Endodermal cell (in vitro differentiated cells): ENCODE measurements around the gene PAIP2. TPM values are rescaled to one million over a fixed set of nuclear protein-coding genes. Genes with fewer than 3 reads are reported as not detected.

Experiments used
- DNase-seq: peaks from one replicate; pipeline ENCODE4 v3.0.0-alpha.2; 2017
- H3K27ac ChIP-seq: 2 replicates; pipeline ENCODE4 v1.5.1; 2013; ENCODE audit warnings: mild to moderate bottlenecking, low read depth, low read length, moderate library complexity
- H3K27me3 ChIP-seq: 2 replicates; pipeline ENCODE4 v1.6.1; 2013; ENCODE audit warnings: mild to moderate bottlenecking, low read length, moderate library complexity; ENCODE audit not compliant: insufficient read depth, control insufficient read depth, poor library complexity, severe bottlenecking
- H3K36me3 ChIP-seq: 2 replicates; pipeline ENCODE4 v1.7.0; 2013; ENCODE audit warnings: mild to moderate bottlenecking, low read length, moderate library complexity; ENCODE audit not compliant: control insufficient read depth, insufficient read depth
- H3K4me1 ChIP-seq: one replicate; pipeline ENCODE4 v1.7.0; 2013; ENCODE audit warnings: low read length; ENCODE audit not compliant: control insufficient read depth, insufficient read depth
- H3K4me3 ChIP-seq: 2 replicates; pipeline ENCODE4 v1.5.1; 2013; ENCODE audit warnings: mild to moderate bottlenecking, low read length, moderate library complexity
- H3K9ac ChIP-seq: 2 replicates; pipeline ENCODE4 v1.6.1; 2013; ENCODE audit warnings: mild to moderate bottlenecking, low read length, moderate library complexity; ENCODE audit not compliant: poor library complexity, severe bottlenecking; ENCODE audit errors: extremely low read depth
- H3K9me3 ChIP-seq: 2 replicates; pipeline ENCODE4 v1.6.1; 2013; ENCODE audit warnings: mild to moderate bottlenecking, low read length, moderate library complexity; ENCODE audit not compliant: control insufficient read depth
- H3K27ac Mint-ChIP-seq: 2 replicates; pipeline ENCODE4 v1.8.0; 2020; ENCODE audit warnings: mixed read lengths
- H3K27me3 Mint-ChIP-seq: 2 replicates; pipeline ENCODE4 v1.8.0; 2021; ENCODE audit warnings: mild to moderate bottlenecking, mixed read lengths; ENCODE audit not compliant: insufficient read depth
- H3K36me3 Mint-ChIP-seq: 2 replicates; pipeline ENCODE4 v1.8.0; 2020; ENCODE audit warnings: low read depth, mixed read lengths
- H3K4me1 Mint-ChIP-seq: 2 replicates; pipeline ENCODE4 v1.8.0; 2020; ENCODE audit warnings: mixed read lengths
- H3K4me3 Mint-ChIP-seq: 2 replicates; pipeline ENCODE4 v1.8.0; 2020; ENCODE audit warnings: mild to moderate bottlenecking, moderate library complexity, mixed read lengths
- H3K9me3 Mint-ChIP-seq: 2 replicates; pipeline ENCODE4 v1.8.0; 2020; ENCODE audit warnings: mild to moderate bottlenecking, mixed read lengths
- WGBS, 2 experiments: methylation state at CpG; one replicate each; pipeline versions ENCODE4 v1.1.5 to v1.1.7; 2013; ENCODE audit warnings: missing lambda C conversion rate in 2 of 2, mixed read lengths in 1 of 2; ENCODE audit not compliant: insufficient coverage in 1 of 2, insufficient read length in 1 of 2; 5-methylcytosine and 5-hydroxymethylcytosine counted together
- long read RNA-seq, 4 experiments: library from polyadenylated mRNA in 2 of 4; library from RNA in 1 of 4; library from capped mRNA in 1 of 4; stranded (forward) in 3 of 4; unstranded in 1 of 4; transcript quantifications; one replicate each; pipeline ENCODE4 v2.0.0, GENCODE V29; 2020 to 2021; ENCODE audit warnings: inconsistent platforms in 1 of 4
- polyA plus RNA-seq, 2 experiments: library from polyadenylated mRNA; stranded (reverse); fragments of 50-300 nt; gene quantifications; one replicate each; pipeline ENCODE4 v1.2.3, GENCODE V29; 2013
- total RNA-seq, 2 donors: library from RNA; stranded (reverse); fragmentation: NEBNext Ultra II Directional in 1 of 2; extraction: Animal tissue kit (Norgen Biotek cat#: 25700) in 1 of 2; gene quantifications; 2 replicates in 1 of 2; 3 replicates in 1 of 2; pipeline ENCODE4 v1.2.1, GENCODE V29; 2021
- TF ChIP-seq, protein P1 (sequence below): fragments of 200-600 bp; sonication (generic); conservative IDR thresholded peaks from 2 replicates; pipeline ENCODE4 v1.5.0; 2021; ENCODE audit warnings: antibody characterized with exemption, mild to moderate bottlenecking

PAIP2 gene, protein sequence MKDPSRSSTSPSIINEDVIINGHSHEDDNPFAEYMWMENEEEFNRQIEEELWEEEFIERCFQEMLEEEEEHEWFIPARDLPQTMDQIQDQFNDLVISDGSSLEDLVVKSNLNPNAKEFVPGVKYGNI
- 100 to 1,000 TPM; 128 to 142 TPM for total RNA-seq
- polyA plus RNA-seq (2013, experiment 1 of 2): 193 TPM
- 186 TPM for polyA plus RNA-seq (2013, experiment 2 of 2)
- long read RNA-seq, experiment 1, transcript PAIP2-201 (4 exons, 1,459 nt): major isoform, 67 of 99 reads
- long read RNA-seq, experiment 1, partial matches to known transcripts: 4 of 99 reads
- long read RNA-seq, experiment 1, other reads (novel, unspliced or antisense): 25 of 99 reads
- long read RNA-seq, experiment 2, transcript PAIP2-201 (4 exons, 1,459 nt): major isoform, 405 of 434 reads
- long read RNA-seq, experiment 2, transcript PAIP2-206 (3 exons, 815 nt): minor isoform, 15 of 434 reads
- long read RNA-seq, experiment 2, partial matches to known transcripts: 0 of 434 reads
- long read RNA-seq, experiment 2, other reads (novel, unspliced or antisense): 14 of 434 reads
- long read RNA-seq, experiment 3, transcript PAIP2-201 (4 exons, 1,459 nt): major isoform, 571 of 617 reads
- long read RNA-seq, experiment 3, partial matches to known transcripts: 26 of 617 reads
- long read RNA-seq, experiment 3, other reads (novel, unspliced or antisense): 15 of 617 reads
- long read RNA-seq, experiment 4, transcript PAIP2-201 (4 exons, 1,459 nt): major isoform, 585 of 1,042 reads
- long read RNA-seq, experiment 4, transcript PAIP2-206 (3 exons, 815 nt): minor isoform, 29 of 1,042 reads
- long read RNA-seq, experiment 4, partial matches to known transcripts: 417 of 1,042 reads
- long read RNA-seq, experiment 4, other reads (novel, unspliced or antisense): 9 of 1,042 reads

DNA sequence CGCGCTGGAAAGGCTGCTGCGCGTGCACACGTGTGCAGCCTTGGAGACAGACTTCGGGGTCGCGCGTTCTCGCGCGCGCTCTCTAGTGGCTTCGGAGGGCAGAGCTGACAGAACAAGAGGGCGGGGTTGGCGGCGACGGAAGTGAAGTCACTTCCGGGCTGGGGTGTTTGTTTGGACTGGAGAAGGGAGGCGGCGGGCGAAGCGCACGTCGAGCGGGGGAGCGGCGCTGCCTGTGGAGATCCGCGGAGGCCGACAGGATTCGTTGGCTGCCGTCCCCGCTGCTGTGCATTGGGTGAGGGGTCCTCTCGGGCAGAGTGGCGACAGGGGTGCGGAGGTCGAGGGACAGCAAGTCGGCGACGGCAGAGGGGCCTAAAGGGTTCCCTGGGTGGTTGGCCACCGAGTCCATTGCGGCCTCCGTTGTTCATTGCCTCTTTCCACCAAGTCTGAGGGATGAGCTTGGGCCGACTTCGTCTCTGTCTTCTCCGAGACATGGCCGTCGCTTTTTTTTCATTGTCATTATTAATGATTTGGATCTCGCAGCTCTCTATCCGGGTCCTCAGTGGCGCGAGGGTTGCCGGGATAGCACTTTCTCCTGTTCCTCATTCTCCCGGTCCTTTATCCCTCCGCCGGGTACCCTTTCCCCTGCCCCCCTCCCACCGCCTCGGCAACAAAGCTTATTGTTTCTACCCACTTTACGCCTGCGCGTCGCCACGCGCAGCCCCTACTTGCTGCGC is at the start of gene PAIP2:
PAIP2 (plus strand) TSS at position 166 of the 734 bp plus-strand sequence. CDS start 21,931 bp downstream, outside the sequence.
- H3K27me3 Mint-ChIP-seq: peaks cover 3% of the 10 kb centered on the region

DNA sequence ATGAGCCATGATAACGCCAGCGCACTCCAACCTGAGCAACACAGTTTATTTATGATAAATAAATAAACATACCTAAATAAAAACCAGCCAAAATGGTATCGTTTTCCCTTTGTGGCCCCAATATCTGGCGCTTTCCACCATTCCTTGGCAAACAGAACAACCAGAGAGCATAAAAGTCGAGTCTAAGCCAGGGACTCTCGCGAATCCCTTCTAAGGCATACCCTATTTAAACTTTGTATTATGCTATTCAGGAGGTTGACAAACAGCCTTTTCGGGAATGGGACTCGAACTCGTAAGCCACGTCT is 48.5 kb upstream of the PAIP2 start:
- WGBS, 2 experiments: 41 to 49% methylated on average over 5 to 9 of the region's 11 CpGs

More for the DNA sequence above, at the start of gene PAIP2:
- Histone ChIP-seq H3K27me3 (no peaks in the 10 kb centered on the region), H3K36me3 (peaks cover 24% of the 10 kb centered on the region), H3K4me3 (peak within 1 kb of the TSS; percentile 88), H3K27ac (peak within 1 kb of the TSS; percentile 100), H3K9ac (peak within 1 kb of the TSS; percentile 99), H3K4me1 (no peaks in the 10 kb centered on the region), H3K9me3 (no peaks in the 10 kb centered on the region)
- peak; percentile 99 for DNase-seq
- peak within 1 kb of the TSS; percentile 100 for H3K27ac Mint-ChIP-seq
- TF ChIP-seq, protein P1, sequence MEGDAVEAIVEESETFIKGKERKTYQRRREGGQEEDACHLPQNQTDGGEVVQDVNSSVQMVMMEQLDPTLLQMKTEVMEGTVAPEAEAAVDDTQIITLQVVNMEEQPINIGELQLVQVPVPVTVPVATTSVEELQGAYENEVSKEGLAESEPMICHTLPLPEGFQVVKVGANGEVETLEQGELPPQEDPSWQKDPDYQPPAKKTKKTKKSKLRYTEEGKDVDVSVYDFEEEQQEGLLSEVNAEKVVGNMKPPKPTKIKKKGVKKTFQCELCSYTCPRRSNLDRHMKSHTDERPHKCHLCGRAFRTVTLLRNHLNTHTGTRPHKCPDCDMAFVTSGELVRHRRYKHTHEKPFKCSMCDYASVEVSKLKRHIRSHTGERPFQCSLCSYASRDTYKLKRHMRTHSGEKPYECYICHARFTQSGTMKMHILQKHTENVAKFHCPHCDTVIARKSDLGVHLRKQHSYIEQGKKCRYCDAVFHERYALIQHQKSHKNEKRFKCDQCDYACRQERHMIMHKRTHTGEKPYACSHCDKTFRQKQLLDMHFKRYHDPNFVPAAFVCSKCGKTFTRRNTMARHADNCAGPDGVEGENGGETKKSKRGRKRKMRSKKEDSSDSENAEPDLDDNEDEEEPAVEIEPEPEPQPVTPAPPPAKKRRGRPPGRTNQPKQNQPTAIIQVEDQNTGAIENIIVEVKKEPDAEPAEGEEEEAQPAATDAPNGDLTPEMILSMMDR: peak; percentile 76
- H3K36me3 Mint-ChIP-seq: peaks cover 27% of the 10 kb centered on the region
- 0% methylated on average over 21 to 66 of the region's 66 CpGs for WGBS, 2 experiments
- H3K4me3 Mint-ChIP-seq: peak within 1 kb of the TSS; percentile 99
- no peaks in the 10 kb centered on the region for H3K9me3 Mint-ChIP-seq
- peaks cover 15% of the 10 kb centered on the region for H3K4me1 Mint-ChIP-seq

More for the DNA sequence above, 48.5 kb upstream of the PAIP2 start:
- peaks cover 20% of the 10 kb centered on the region for H3K36me3 ChIP-seq
- H3K9me3 ChIP-seq: no peaks in the 10 kb centered on the region
- DNase-seq: no peak
- H3K9ac ChIP-seq: no peak overlapping the region
- Mint-ChIP-seq H3K27ac (peak overlapping the region; percentile 98), H3K27me3 (no peaks in the 10 kb centered on the region), H3K36me3 (peaks cover 24% of the 10 kb centered on the region), H3K4me1 (peaks cover 28% of the 10 kb centered on the region), H3K4me3 (peak overlapping the region; percentile 98), H3K9me3 (no peaks in the 10 kb centered on the region)
- H3K4me3 ChIP-seq: peak overlapping the region; percentile 99
- TF ChIP-seq, protein P1: no peak
- no peaks in the 10 kb centered on the region for H3K27me3 ChIP-seq
- no peaks in the 10 kb centered on the region for H3K4me1 ChIP-seq
- no peak overlapping the region for H3K27ac ChIP-seq
